Heart left ventricle (tissue), 16 donors: ENCODE data around the gene EVX2. TPM values are rescaled to one million over a fixed set of nuclear protein-coding genes. Genes with fewer than 3 reads are reported as not detected.

Experiments used
- ATAC-seq, 4 donors: fragments of 200-7000 bp; cut with Tn5 transposase; one replicate each; pipeline ENCODE4 v1.9.1; 2020 to 2022; ENCODE audit warnings: moderate library complexity in 4 of 4, mild to moderate bottlenecking in 3 of 4, moderate number of reproducible peaks in 1 of 4
- DNase-seq, 5 donors: peaks; one replicate each; pipeline ENCODE4 v3.0.0-alpha.2; 2020
- H3K27ac ChIP-seq, 12 donors: fragments of 200-600 bp; sonication (generic) in 4 of 12; one replicate each; pipeline versions ENCODE4 v1.5.0 to v1.8.0; 2016 to 2022; ENCODE audit warnings: mild to moderate bottlenecking in 2 of 12
- H3K27me3 ChIP-seq, 9 donors: fragments of 200-600 bp; sonication (generic) in 2 of 9; one replicate each; pipeline versions ENCODE4 v1.5.1 to v1.8.0; 2016 to 2022; ENCODE audit warnings: mild to moderate bottlenecking in 3 of 9
- H3K36me3 ChIP-seq, 9 donors: fragments of 200-600 bp; sonication (generic) in 2 of 9; one replicate each; pipeline versions ENCODE4 v1.5.0 to v1.8.0; 2018 to 2022; ENCODE audit warnings: mild to moderate bottlenecking in 2 of 9
- H3K4me1 ChIP-seq, 12 donors: fragments of 200-600 bp; sonication (generic) in 4 of 12; one replicate each; pipeline versions ENCODE4 v1.5.0 to v1.8.0; 2016 to 2022; ENCODE audit warnings: mild to moderate bottlenecking in 3 of 12
- H3K4me3 ChIP-seq, 12 donors: fragments of 200-600 bp; sonication (generic) in 4 of 12; one replicate each; pipeline versions ENCODE4 v1.5.0 to v1.8.0; 2017 to 2022; ENCODE audit warnings: mild to moderate bottlenecking in 9 of 12, moderate library complexity in 4 of 12
- H3K9me3 ChIP-seq, 12 donors: fragments of 200-600 bp; sonication (generic) in 4 of 12; one replicate each; pipeline versions ENCODE4 v1.5.0 to v1.8.0; 2016 to 2022; ENCODE audit warnings: mild to moderate bottlenecking in 1 of 12
- CTCF ChIP-seq, 12 donors: fragments of 200-600 bp; sonication (generic) in 4 of 12; IDR thresholded peaks; one replicate each; pipeline versions ENCODE4 v1.5.0 to v1.8.0; 2018 to 2022; ENCODE audit warnings: antibody characterized with exemption in 12 of 12, mild to moderate bottlenecking in 5 of 12
- POLR2A ChIP-seq, 2 donors: fragments of 450-650 bp; IDR thresholded peaks; one replicate each; pipeline ENCODE4 v1.6.1; 2017; ENCODE audit warnings: antibody characterized with exemption in 2 of 2, mild to moderate bottlenecking in 2 of 2, moderate library complexity in 2 of 2
- WGBS, 4 donors: extraction: QIAGEN DNeasy Blood & Tissue Kit in 2 of 4; methylation state at CpG; one replicate each; pipeline versions ENCODE4 v1.1.5 to v1.1.7; 2013 to 2018; 5-methylcytosine and 5-hydroxymethylcytosine counted together
- intact Hi-C, 10 donors: fragments of 100-400 bp; cut with DNase I; formaldehyde crosslinking; loops; one replicate each; pipeline versions ENCODE4 v1.11.1 to v1.14.2; 2022
- polyA plus RNA-seq, 2 donors: library from polyadenylated mRNA; stranded (reverse); fragments of 200-250 nt; gene quantifications; one replicate each; pipeline ENCODE4 v1.2.3, GENCODE V29; 2013
- total RNA-seq, 9 donors: library from RNA; depleted of rRNA in 2 of 9; stranded (reverse); fragments of >200 nt in 2 of 9; fragmentation: NEBNext Ultra II Directional in 3 of 9; extraction: Animal tissue kit (Norgen Biotek cat#: 25700) in 3 of 9; gene quantifications; one replicate each; pipeline versions ENCODE4 v1.1.0 to v1.2.4, GENCODE V29; 2016 to 2023
- donor health status: ischemic (EF 13 %, LVEDD 7.1; RV severe dilation, severe dysfunction).
- donor health status: healthy with polysubstance abuse.
- donor health status: DM: no; HTN: yes; CAD: no.
- donor health status: DM: no; HTN: no; CAD: no.
- donor health status: ischemic (EF 25% LVEDD 6.9; RV normal size, moderate dysfunction).
- donor health status: ischemic (EF 25% LVEDD 5.7; RV mildly dilated, moderate dysfunction).
- donor health status: healthy.
- donor health status: DM: yes; HTN: yes; CAD: no.
- donor health status: ischemic (EF 35%, LVEDD 5.7; RV mildly dilated, moderate dysfunction).
- donor health status: nonischemic (EF 11% LVEDD 7.7; RV severe dilation, severe dysfunction).
- donor health status: DM: yes; HTN: yes; CAD: no.
- donor health status: PGD.
- donor health status: ischemic (EF 29% LVEDD 5.4; RV normal size, mild dysfunction).
- donor health status: nonischemic (EF 23%, LVEDD 6.1; RV moderate dilation, normal function).

EVX2 gene
- total and polyA plus RNA-seq, 11 donors = 0.06 TPM; not detected in 10

GRCh38 chr2:176072951-176073904, 10.5 kb downstream of the EVX2 start:
- 10 to 12% (median 11%) methylated on average over 15 to 29 of the region's 29 CpGs for WGBS, 4 donors
- Histone ChIP-seq H3K4me1 (peaks cover 0 to 20% (median under 1%) of the 10 kb centered on the region in 12 donors), H3K27ac (no peak overlapping the region), H3K27me3 (peaks cover 77 to 100% (median 99%) of the 10 kb centered on the region in 9 donors), H3K36me3 (no peaks in the 10 kb centered on the region), H3K4me3 (no peak overlapping the region), H3K9me3 (no peaks in the 10 kb centered on the region)
- no peak for DNase-seq
- no peak for ATAC-seq
- intact Hi-C loops = loop anchor here in 1 of 10 donors (10.0 kb wide), 1 partner anchor 68 kb away; the partner anchor contains the start of gene LNPK
- TF ChIP-seq CTCF (IDR thresholded peaks at IDR 0.05) (no peak), POLR2A (IDR thresholded peaks at IDR 0.05) (no peak)

- DNase-seq = no peak
- no peak for ATAC-seq
- Histone ChIP-seq H3K27me3 (peaks cover 81 to 100% (median 99%) of the 10 kb centered on the region in 9 donors), H3K27ac (no peak overlapping the region), H3K36me3 (no peaks in the 10 kb centered on the region), H3K4me3 (no peak overlapping the region), H3K9me3 (no peaks in the 10 kb centered on the region), H3K4me1 (peaks cover 0 to 28% (median 5%) of the 10 kb centered on the region in 12 donors)
- 37 to 52% (median 44%) methylated on average over 5 of the region's 5 CpGs for WGBS, 4 donors
- intact Hi-C loops = loop anchor here in 1 of 10 donors (10.0 kb wide), 1 partner anchor 67 kb away; the partner anchor contains the start of gene LNPK
- TF ChIP-seq POLR2A (IDR thresholded peaks at IDR 0.05) = no peak
- TF ChIP-seq CTCF (IDR thresholded peaks at IDR 0.05) = no peak
Measured at GRCh38 chr2:176072292-176072669, 11.5 kb downstream of the EVX2 start.

- WGBS, 4 donors = 14 to 20% (median 17%) methylated on average over 24 to 58 of the region's 58 CpGs
- DNase-seq (no peak), ATAC-seq (no peak)
- Histone ChIP-seq H3K4me3 (no peak overlapping the region), H3K9me3 (no peaks in the 10 kb centered on the region), H3K27ac (no peak overlapping the region), H3K4me1 (peaks cover 0 to 35% (median 7%) of the 10 kb centered on the region in 12 donors), H3K36me3 (no peaks in the 10 kb centered on the region), H3K27me3 (peaks cover 80 to 100% (median 99%) of the 10 kb centered on the region in 9 donors)
- no peak for TF ChIP-seq CTCF (IDR thresholded peaks at IDR 0.05)
- TF ChIP-seq POLR2A (IDR thresholded peaks at IDR 0.05) = no peak
- intact Hi-C loops = loop anchor here in 1 of 10 donors (10.0 kb wide), 1 partner anchor 67 kb away; the partner anchor contains the start of gene LNPK
Measured at GRCh38 chr2:176071330-176072291, 12.2 kb downstream of the EVX2 start.
